Activated CD4-positive, alpha-beta T cell treated with anti-CD3 and anti-CD28 coated beads for 24 hours (primary cell): Measurements from ENCODE around the gene PHF21A.
"Not testable (repeated sequence)": the region's sequence is repeated elsewhere in the genome, so short reads cannot be mapped to it uniquely, and the experiment has no call there.

Source experiments
- DNase-seq, 2 donors: peaks; one replicate each; pipeline ENCODE4 v3.0.0-alpha.2; 2020; ENCODE audit warnings: low read depth in 2 of 2

The PHF21A gene

GRCh38 chr11:45921561-45922424, 199.5 kb downstream of the PHF21A start:
- DNase-seq, result no peak

GRCh38 chr11:45920531-45921477, 200.4 kb downstream of the PHF21A start:
- DNase-seq, result no peak

- DNase-seq, result no peak
Measured at GRCh38 chr11:45919806-45920530, 201.3 kb downstream of the PHF21A start.

- DNase-seq, result no peak
Measured at GRCh38 chr11:45918962-45919675, 202.1 kb downstream of the PHF21A start.

GRCh38 chr11:45918331-45918941, 202.8 kb downstream of the PHF21A start:
- peak; percentile 35 to 64 for DNase-seq

- peak; percentile 87 to 88 for DNase-seq
Measured at GRCh38 chr11:45917623-45918330, 203.5 kb downstream of the PHF21A start, which contains the start of gene PEX16. Gene PEX16, minus strand, starts transcription at chr11:45917877. Its CDS starts 66 bp downstream, at chr11:45917811.

GRCh38 chr11:45917286-45917622, 204.0 kb downstream of the PHF21A start:
- no peak for DNase-seq

GRCh38 chr11:45915446-45915845, 205.8 kb downstream of the PHF21A start:
- DNase-seq, result no peak

GRCh38 chr11:45913942-45914635, 207.2 kb downstream of the PHF21A start:
- DNase-seq, result no peak

GRCh38 chr11:45913514-45913913, 207.7 kb downstream of the PHF21A start:
- DNase-seq, result no peak

GRCh38 chr11:45910623-45911022, 210.6 kb downstream of the PHF21A start:
- DNase-seq, result no peak

GRCh38 chr11:45909594-45910475, 211.4 kb downstream of the PHF21A start:
- no peak for DNase-seq

GRCh38 chr11:45907911-45908370, 213.3 kb downstream of the PHF21A start:
- DNase-seq, result no peak

GRCh38 chr11:45906965-45907611, 214.2 kb downstream of the PHF21A start, which contains the start of gene FREY1:
Gene FREY1, minus strand, starts transcription at chr11:45907271. Its CDS starts 26 bp downstream, at chr11:45907245.
- no peak for DNase-seq

GRCh38 chr11:45906096-45906682, 215.1 kb downstream of the PHF21A start:
- no peak for DNase-seq

- DNase-seq, result not testable (repeated sequence)
Measured at GRCh38 chr11:45905576-45905975, 215.7 kb downstream of the PHF21A start.

- DNase-seq, result no peak
Measured at GRCh38 chr11:45905095-45905494, 216.2 kb downstream of the PHF21A start.
